Progenitor cell of endocrine pancreas (in vitro differentiated cells): ENCODE results near the gene FGF22. TPM values are rescaled to one million over a fixed set of nuclear protein-coding genes. Genes with fewer than 3 reads are reported as not detected.
A peak's percentile ranks its signal among the peaks of the same experiment; 100 is the strongest.

ENCODE experiments used
- DNase-seq: peaks from one replicate; pipeline ENCODE4 v3.0.0; 2021; ENCODE audit warnings: low spot score; ENCODE audit not compliant: unreplicated experiment
- H3K27ac Mint-ChIP-seq: 2 replicates; pipeline ENCODE4 v1.8.0; 2021; ENCODE audit warnings: mild to moderate bottlenecking, moderate library complexity, mixed read lengths
- H3K27me3 Mint-ChIP-seq: 2 replicates; pipeline ENCODE4 v1.8.0; 2021; ENCODE audit warnings: mixed read lengths
- H3K36me3 Mint-ChIP-seq: 2 replicates; pipeline ENCODE4 v1.8.0; 2022; ENCODE audit warnings: mixed read lengths; ENCODE audit not compliant: insufficient read depth
- H3K4me1 Mint-ChIP-seq: 2 replicates; pipeline ENCODE4 v1.8.0; 2021; ENCODE audit warnings: low read depth, mixed read lengths
- H3K4me3 Mint-ChIP-seq: 2 replicates; pipeline ENCODE4 v1.8.0; 2021; ENCODE audit warnings: low read depth, mild to moderate bottlenecking, moderate library complexity, mixed read lengths
- H3K9me3 Mint-ChIP-seq: 2 replicates; pipeline ENCODE4 v1.8.0; 2021; ENCODE audit warnings: low read depth, mixed read lengths
- total RNA-seq: library from RNA; stranded (reverse); gene quantifications from 2 replicates; pipeline ENCODE4 v1.2.1, GENCODE V29; 2021
- TF ChIP-seq, protein P1 (sequence below): fragments of 200-600 bp; sonication (generic); IDR thresholded peaks from one replicate; pipeline ENCODE4 v1.5.0; 2021; ENCODE audit warnings: antibody characterized with exemption, mild to moderate bottlenecking; ENCODE audit not compliant: unreplicated experiment

The FGF22 gene
- total RNA-seq, 1 donor from 2014 or later, result 0.43 TPM

DNA sequence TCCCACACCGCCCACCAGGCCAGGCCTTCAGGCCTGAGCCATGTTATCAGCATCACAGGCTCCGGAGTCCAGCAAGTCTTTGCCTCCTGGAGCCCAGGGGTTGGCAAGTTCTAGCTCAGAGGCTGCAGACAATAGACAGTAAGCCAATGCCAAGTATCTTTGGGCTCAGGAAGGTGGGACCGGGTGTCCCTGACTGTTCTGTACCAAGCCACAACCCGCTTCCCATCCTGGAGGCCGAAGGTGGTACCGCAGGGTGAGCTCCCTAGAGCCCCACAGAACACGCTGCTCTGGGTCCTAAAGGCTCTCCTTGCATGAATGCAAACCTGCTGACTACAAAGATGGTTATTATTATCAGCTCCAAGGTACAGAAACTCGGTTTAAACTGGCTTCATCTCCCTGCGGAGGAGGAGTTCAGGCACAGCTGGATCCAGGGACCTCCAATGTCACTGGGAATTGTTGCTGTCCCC, 31.0 kb downstream of the FGF22 start:
- TF ChIP-seq, protein P1, sequence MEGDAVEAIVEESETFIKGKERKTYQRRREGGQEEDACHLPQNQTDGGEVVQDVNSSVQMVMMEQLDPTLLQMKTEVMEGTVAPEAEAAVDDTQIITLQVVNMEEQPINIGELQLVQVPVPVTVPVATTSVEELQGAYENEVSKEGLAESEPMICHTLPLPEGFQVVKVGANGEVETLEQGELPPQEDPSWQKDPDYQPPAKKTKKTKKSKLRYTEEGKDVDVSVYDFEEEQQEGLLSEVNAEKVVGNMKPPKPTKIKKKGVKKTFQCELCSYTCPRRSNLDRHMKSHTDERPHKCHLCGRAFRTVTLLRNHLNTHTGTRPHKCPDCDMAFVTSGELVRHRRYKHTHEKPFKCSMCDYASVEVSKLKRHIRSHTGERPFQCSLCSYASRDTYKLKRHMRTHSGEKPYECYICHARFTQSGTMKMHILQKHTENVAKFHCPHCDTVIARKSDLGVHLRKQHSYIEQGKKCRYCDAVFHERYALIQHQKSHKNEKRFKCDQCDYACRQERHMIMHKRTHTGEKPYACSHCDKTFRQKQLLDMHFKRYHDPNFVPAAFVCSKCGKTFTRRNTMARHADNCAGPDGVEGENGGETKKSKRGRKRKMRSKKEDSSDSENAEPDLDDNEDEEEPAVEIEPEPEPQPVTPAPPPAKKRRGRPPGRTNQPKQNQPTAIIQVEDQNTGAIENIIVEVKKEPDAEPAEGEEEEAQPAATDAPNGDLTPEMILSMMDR, result peak; percentile 17
- H3K9me3 Mint-ChIP-seq, result peaks cover 3% of the 10 kb centered on the region
- H3K27ac Mint-ChIP-seq, result no peak overlapping the region
- no peak for DNase-seq
- peaks cover 6% of the 10 kb centered on the region for H3K27me3 Mint-ChIP-seq
- H3K4me1 Mint-ChIP-seq, result peaks cover 5% of the 10 kb centered on the region
- H3K36me3 Mint-ChIP-seq, result peaks cover 2% of the 10 kb centered on the region
- no peak overlapping the region for H3K4me3 Mint-ChIP-seq

GRCh38 chr19:674282-675151, 34.8 kb downstream of the FGF22 start:
- H3K27me3 Mint-ChIP-seq, result peaks cover 6% of the 10 kb centered on the region
- H3K36me3 Mint-ChIP-seq, result no peaks in the 10 kb centered on the region
- no peak overlapping the region for H3K4me3 Mint-ChIP-seq
- peaks cover 5% of the 10 kb centered on the region for H3K4me1 Mint-ChIP-seq
- TF ChIP-seq, protein P1, result no peak
- H3K9me3 Mint-ChIP-seq, result no peaks in the 10 kb centered on the region
- no peak overlapping the region for H3K27ac Mint-ChIP-seq
- no peak for DNase-seq

GRCh38 chr19:676007-676338, 36.3 kb downstream of the FGF22 start:
- no peak for DNase-seq
- peaks cover 6% of the 10 kb centered on the region for H3K27me3 Mint-ChIP-seq
- no peaks in the 10 kb centered on the region for H3K9me3 Mint-ChIP-seq
- no peak overlapping the region for H3K27ac Mint-ChIP-seq
- H3K36me3 Mint-ChIP-seq, result no peaks in the 10 kb centered on the region
- H3K4me1 Mint-ChIP-seq, result peaks cover 5% of the 10 kb centered on the region
- TF ChIP-seq, protein P1, result no peak
- H3K4me3 Mint-ChIP-seq, result peak overlapping the region; percentile 55

DNA sequence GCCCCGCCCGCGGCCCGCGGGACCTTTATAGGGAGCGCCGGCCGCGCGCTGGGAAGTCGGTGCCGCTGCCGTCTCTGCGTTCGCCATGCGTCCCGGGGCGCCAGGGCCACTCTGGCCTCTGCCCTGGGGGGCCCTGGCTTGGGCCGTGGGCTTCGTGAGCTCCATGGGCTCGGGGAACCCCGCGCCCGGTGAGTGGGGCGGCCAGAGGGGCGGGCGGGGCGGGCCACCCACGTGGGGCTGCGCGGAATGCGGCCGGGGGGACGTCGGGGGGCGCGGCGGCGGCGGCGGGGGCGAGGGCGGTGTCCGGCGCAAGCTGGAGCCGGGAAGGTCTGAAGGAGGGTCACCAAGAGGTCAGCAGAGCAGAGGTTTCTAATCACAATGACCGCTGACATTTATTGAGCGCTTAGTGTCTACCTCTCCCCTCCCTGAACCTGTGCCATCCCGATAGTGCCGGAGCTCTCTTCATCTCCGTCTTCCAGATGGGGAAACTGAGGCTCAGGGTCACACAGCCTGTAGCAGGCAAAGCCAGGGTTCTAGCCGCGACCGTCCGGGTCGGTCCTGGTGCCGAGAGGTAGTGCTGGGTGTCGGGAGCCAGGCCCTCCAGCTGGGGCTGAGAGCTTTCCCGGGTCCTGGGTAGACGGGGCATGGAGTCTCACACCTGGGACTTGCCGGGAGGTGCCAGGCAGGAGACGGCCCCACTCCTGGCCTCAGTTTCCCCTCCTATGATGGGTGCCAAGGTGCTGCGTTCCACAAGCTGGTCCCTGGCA, 36.8 kb downstream of the FGF22 start, which contains the start of gene FSTL3:
Gene FSTL3, plus strand, starts transcription at position 54 of the 767 bp plus-strand sequence. Its CDS starts 32 bp downstream, at position 86.
- TF ChIP-seq, protein P1, result no peak
- H3K27me3 Mint-ChIP-seq, result peaks cover 6% of the 10 kb centered on the region
- peak within 1 kb of the TSS; percentile 55 for H3K4me3 Mint-ChIP-seq
- H3K4me1 Mint-ChIP-seq, result peaks cover 5% of the 10 kb centered on the region
- H3K36me3 Mint-ChIP-seq, result no peaks in the 10 kb centered on the region
- H3K9me3 Mint-ChIP-seq, result no peaks in the 10 kb centered on the region
- peak within 1 kb of the TSS; percentile 66 for H3K27ac Mint-ChIP-seq
- DNase-seq, result no peak

GRCh38 chr19:677201-677600, 37.5 kb downstream of the FGF22 start:
- H3K36me3 Mint-ChIP-seq, result no peaks in the 10 kb centered on the region
- H3K4me1 Mint-ChIP-seq, result peaks cover 5% of the 10 kb centered on the region
- TF ChIP-seq, protein P1, result no peak
- no peak overlapping the region for H3K4me3 Mint-ChIP-seq
- peaks cover 6% of the 10 kb centered on the region for H3K27me3 Mint-ChIP-seq
- no peak for DNase-seq
- H3K27ac Mint-ChIP-seq, result no peak overlapping the region
- H3K9me3 Mint-ChIP-seq, result no peaks in the 10 kb centered on the region
